HG03378 (cell line): ENCODE results near the gene ARHGEF1.
"Not testable (repeated sequence)": the region's sequence is repeated elsewhere in the genome, so short reads cannot be mapped to it uniquely, and the experiment has no call there.

Experiments
- ATAC-seq: cut with Tn5 transposase; IDR thresholded peaks from one replicate; pipeline ENCODE4 v1.9.1; 2021; ENCODE audit warnings: mild to moderate bottlenecking, moderate library complexity; ENCODE audit not compliant: unreplicated experiment

ARHGEF1 gene

DNA sequence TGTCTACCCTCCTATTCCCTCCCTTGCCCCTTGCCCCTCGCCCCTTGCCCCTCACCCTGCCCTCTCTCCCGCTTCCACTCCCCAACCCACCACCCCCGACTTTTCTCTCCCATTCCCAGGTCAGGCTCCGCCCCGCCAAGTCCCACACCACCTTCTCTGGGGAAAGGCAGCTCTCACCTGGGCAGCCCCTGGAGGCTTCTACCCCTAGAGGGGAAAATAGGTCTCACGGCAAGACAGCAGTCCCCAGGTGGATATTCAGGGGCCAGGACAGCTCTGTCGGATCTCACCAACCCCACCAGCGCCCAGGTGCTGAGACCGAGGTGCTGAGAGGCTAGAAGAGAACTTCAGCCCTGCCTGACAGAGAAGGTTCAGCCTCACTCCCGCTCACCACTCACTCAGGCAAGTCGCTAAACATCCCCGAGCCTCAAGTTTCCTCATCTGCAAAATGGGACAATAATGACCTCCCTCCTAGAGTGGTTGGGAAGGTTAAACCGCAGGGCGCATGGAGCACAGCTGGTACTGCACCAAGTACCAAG lies 46.6 kb downstream of the ARHGEF1 start:
- ATAC-seq = no peak

DNA sequence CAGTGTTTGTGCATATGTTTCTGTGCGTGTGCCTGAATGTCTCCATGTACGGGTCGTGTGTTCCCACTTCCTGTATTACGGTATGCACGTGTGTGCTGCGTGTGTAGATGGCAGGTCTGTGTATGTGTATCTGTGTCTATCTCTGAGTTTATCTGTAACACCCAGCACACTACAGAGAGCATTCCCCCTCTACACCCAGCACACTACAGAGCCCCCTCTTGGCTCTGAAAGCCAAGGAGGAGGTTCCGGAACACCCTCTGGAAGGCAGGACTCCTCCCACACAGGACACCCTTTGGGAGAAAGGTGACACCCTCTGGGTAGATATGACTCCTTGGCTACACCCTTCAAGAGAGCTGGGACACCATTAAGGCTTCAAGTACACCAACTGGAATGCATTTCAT lies 47.3 kb downstream of the ARHGEF1 start:
- ATAC-seq = no peak

DNA sequence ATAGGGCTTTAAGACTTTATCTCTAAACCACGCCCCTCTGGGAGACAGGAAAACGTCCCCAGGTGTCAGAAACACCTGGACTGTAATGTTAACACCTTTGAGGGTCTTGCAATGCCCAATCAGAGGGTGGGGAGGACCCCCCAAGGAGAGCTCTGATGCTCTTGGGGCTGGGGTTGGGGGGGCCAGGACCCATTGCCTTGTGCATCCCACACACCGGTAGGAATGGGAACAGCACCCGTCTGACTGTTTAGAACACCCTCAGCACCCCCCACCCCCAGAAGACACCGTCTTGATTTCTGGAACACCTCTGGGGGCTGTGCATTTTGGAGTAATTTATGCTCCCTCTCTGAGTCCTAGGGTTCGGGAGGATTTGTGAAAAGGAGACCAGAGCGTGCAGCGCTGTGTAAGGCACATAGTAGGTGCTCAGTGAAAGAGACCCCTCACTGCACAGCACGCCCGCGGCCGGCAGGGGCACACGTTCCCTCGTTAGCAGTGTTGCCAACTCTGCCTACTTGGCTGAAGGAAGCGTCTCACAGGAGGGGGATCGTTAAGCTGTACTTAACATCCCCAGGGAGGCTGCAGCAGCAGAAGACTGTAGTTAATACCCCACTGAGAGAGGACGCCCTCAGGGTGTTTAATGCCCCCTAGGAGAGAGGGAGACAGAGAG lies 48.1 kb downstream of the ARHGEF1 start:
- ATAC-seq = no peak

DNA sequence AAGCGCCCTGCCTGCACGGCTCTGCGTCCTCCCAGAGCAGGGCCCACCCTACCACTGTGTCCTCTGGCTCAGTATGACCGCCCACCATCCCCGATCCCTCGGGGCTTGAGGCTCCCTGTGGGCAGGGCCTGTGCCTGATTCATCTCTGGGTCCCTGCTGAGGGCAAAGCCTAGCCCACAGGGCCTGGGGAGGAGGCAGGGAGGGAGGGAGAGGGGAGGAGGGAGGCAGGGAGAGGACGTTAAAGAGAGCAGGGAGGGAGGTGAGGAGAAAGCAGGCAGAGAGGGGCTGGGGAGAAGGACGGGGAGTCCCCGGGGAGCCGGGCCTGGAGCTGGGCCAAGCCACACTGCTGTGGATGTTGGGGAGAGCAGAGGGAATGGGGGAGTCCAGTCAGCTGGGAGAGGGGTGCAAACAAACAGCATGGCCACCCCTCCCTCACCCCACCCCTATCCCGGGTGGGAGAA lies 49.3 kb downstream of the ARHGEF1 start:
- no peak for ATAC-seq

DNA sequence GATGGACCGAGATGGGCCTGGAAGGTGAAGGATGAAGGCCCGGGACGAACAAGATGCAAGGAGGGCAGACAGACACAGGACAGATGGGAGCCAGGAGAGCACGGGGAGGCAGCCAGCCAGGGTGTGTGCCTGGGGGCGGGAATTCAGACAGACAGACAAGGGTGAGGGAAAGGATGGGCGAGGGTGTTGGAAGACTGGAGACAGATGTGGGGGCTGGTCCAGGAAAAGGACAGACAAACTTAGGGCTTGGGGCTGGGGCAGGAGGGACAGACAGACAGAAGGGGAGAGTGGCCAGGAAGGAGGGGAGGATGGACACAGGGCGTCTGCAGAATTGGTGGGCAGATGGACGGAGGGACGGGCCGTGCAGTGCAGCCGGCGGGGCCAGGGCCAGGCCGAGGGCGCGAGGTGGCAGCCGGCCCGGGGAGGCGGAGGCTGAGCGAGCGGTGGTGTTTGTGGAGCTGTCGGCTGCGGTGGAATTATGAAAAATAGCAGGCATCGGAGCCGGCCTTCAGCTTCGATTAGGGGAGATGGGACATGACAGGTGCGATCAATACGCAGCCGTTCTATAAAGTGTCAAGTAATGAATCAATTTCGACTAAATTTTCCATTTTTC lies 49.8 kb downstream of the ARHGEF1 start:
- ATAC-seq = no peak

- no peak for ATAC-seq
Observed at GRCh38 chr19:41933693-41934426, 50.9 kb downstream of the ARHGEF1 start.

DNA sequence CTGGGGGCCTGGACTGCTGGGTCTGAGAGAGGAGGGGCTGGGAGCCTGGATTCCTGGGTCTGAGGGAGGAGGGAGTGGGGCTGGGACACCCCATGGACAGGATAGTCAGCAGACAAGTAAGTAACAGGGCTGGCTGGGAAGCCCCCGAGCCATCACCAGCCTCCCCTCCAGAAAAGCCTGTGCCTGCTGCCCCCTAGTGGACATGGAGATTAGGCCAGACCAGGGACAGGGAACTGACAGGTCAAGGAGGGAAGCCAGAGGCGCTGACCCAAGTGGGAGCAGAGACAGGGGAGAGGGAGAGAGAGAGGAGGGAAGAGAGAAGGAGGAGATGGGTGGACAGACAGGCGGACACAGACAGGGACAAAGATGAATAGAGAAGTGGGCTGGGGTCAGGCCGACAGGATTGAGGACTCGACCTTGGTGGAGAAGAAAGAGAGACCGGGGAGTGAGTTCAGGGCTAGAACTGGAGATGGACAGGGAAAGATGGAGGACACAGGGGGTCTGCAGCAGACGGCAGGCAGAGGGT lies 51.9 kb downstream of the ARHGEF1 start:
- ATAC-seq = no peak

DNA sequence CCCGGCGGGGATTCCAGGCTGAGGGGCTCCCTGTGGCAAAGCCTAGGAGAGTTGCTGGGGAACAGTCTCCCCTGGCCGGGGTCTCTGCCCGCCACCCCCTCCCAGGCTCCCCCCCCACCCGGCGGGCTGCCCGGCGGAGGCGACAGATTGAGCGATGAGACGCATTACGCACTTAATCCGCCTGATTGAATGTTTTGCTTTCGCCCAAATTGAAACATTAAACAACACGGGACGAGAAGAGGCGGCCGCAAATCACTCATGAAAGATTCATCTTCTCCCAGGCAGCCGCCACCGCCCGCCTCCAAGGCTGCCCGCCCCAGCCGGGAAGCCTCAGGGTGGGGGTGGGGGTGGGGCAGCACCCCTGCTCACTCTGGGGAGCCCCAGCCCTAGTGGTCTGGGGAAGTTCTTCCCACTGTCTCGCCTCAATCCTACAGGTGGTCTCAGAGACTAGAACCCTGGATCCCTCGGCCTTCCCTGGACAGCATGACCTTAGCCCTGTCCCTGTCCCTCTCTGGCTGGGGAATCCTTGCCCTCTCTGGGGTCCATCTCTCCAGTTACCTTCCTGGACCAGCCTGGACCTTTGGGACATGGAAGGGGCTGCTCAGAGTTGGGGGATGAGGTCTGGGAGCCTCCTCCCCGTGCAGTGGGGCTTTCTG lies 52.9 kb downstream of the ARHGEF1 start:
- ATAC-seq = no peak

DNA sequence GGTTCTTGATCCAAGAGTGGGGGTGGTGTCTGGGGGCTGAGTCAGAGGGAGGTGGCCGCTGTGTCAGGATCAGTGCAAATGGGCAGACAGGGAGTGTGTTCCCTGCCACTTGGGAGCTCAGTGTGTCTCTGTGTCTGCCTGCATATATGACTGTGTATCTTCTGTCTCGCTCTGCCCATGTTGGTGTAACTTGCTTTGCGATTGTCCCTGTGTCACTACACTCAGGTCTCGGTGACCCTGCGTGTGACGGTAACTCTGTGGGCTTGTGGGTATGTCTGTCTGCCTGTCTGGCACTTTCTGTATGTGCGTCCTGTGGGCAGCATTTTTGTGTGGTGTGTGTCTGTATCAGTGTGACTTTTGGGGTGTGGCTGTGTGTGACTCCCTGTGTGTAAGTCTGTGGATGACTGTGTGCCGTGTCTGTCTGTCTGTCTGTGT lies 53.4 kb downstream of the ARHGEF1 start:
- ATAC-seq = no peak

DNA sequence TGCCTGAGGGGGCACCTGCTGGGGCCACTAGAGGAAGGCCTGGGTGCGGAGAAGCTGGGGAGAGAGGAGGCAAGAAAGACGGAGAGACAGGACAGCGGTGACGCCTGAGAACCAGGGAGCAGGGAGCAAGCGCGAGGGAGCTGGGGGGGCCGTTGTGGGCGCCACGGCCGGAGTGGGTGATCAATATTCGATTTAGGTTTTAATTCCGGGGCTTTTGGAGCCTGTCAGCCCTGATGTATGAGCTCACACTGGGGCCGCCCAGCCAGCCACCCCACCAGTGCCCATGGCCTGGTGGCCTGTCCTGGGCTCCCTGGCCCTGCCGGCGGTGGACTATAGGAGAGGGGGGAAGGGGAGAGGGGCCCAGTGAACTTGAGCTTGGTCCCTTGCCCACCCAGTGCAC lies 54.0 kb downstream of the ARHGEF1 start:
- no peak for ATAC-seq

- no peak for ATAC-seq
Observed at GRCh38 chr19:41937525-41938468, 54.8 kb downstream of the ARHGEF1 start.

- ATAC-seq = not testable (repeated sequence)
Observed at GRCh38 chr19:41939209-41939608, 56.2 kb downstream of the ARHGEF1 start.

DNA sequence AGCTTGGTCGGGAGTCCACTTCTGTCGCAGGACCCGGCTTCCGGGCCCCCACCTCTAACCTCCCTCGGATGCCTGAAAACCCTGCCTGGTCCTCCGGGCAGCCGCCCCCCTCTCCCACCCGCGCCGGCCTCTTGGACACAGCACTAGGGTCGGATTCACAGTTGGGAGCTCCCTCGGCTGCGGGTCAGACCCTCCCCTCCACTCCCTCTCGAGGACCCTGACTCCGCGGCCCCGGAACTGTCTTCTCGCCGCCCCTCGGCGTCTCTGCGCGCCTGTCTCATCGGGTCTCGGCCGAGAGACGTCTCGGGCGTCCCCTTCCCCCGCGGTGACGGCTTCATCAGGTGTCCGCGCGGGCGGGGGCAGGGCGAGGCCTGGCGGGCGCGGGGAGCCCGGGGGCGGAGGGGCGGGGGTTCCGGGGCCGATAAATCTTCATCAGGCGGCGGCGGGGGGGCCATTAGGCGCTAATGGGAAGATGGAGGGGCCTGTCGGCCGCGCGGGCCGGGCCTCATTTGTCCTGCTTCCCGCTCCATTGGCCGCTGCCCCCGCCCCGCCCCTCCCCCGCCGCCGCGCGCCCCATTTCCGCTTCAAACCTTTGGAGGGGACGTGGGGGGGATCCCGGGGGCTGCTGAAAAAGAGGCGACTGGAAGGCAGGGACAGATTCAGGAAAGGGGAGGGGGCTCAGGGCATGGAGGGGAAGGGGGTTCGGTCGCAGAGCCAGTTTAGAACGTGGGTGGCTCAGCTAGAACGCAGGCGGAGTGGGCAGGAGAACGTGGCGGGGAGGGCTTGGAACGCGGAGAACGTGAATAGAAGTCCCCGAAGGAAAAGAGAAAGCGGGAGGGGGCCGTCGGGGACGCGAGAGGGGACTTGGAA lies 57.1 kb downstream of the ARHGEF1 start:
- no peak for ATAC-seq

DNA sequence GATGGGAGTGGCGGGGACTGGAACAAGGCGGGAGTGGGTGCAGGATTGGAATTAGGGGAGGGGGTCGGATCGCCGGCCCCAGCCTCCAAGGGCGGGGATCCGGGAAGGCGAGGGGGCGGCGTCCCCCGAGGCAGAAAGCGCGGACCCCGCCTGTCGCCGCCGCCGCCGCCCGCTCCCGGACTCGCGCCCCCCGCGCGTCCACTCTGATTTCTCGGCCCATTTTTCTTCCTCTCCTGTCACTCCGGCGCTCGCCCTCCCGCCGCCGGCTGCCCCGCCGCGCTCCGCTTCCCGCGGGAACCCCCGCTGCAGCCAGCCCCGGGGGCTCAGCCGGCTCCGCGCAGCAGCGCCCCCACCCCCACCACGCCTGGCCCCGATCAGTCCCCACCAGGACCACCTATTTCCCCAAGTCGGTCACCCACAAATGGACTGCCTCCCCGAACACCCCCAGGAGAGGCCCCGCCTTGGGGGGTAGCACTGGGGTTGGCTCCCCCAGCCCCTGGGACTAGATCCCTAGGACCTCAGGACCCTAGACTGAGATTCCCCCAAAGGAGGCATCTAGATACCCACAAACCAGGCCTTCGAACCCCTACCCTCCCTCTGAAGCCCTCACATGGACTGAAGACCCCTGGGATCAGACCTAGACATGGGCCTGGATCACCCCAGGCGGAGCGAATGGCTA lies 57.9 kb downstream of the ARHGEF1 start:
- ATAC-seq = no peak

DNA sequence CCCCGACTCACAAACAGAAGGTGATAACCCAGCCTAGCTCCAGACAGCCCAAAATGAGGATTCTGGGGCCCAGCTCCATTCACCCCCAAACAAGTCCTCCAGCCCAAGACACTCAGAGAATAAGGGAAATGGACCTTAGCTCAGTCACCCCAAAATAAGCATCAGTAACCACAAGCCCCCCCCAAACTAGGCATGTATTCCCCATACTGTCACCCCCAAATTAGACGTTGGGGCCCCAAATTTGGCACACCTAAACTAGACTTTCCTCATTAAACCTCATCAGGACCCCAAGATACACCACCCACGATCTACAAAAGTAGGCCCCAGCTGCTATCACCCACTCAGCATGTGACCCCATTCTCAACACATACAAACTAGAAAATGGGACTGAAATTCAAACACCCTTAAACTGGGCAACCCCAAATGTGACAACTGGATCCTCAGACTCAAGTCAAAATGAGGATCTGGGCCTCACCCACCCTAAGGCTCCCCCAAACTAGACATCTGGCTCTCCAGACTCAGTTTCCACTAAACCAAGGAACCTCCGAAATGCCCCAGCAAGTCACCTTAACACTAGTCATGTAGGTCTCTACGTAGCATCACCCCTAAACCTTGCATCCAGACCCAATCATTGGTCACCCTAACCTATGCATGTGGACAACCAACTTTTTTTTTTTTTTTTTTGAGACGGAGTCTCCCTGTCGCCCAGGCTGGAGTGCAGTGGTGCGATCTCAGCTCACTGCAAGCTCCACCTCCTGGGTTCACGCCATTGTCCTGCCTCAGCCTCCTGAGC lies 58.6 kb downstream of the ARHGEF1 start:
- ATAC-seq = no peak

GRCh38 chr19:41944336-41944735 lies 61.4 kb downstream of the ARHGEF1 start:
- ATAC-seq = no peak

GRCh38 chr19:41945135-41945766 lies 62.3 kb downstream of the ARHGEF1 start:
- peak; percentile 80 for ATAC-seq
